ENCODE data around the gene ATG2A. TPM values are rescaled to one million over a fixed set of nuclear protein-coding genes. Genes with fewer than 3 reads are reported as not detected.

The ATG2A gene
- total and polyA plus RNA-seq, 10 of the 15 experiments (the other 5 are each of a cell fraction or from before 2014, with no cell fraction given) = 0.08 to 19.0 (median 4.6) TPM

DNA sequence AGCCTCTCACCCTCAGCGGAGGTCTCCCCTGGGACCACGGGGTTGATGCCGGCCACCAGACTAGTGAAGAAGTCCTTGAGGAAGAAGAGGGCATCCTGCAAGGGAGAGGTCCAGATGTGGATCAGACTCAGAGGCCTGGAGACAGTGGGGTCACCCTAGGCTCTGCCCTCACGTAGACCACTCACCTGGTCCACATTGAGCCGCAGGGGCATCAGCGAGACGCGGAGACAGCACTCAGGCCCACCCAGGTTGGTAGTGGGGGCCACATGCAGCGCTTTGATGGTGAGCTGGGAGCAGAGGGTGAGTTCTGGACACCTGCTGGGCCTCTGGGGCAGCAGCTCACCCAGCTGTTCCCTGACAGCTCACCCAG is 18.9 kb downstream of the ATG2A start:
- POLR2A ChIA-PET = no interaction called here
- H3K4me1 ChIP-seq (ENCODE audit: control insufficient read depth, insufficient read depth, low read length) = peaks cover 9% of the 10 kb centered on the region
- FAIRE-seq = no peak

More for the DNA sequence above, 18.9 kb downstream of the ATG2A start:
- no peak for ATAC-seq
- Histone ChIP-seq H3K27ac (ENCODE audit: control insufficient read depth, insufficient read depth) (no peak overlapping the region), H2AFZ (ENCODE audit: control insufficient read depth, low read depth, low read length) (no peak overlapping the region), H3K9me3 (replicated peaks; ENCODE audit: control insufficient read depth, insufficient read depth, low read length) (no peaks in the 10 kb centered on the region), H4K20me1 (ENCODE audit: control insufficient read depth, insufficient read depth) (no peaks in the 10 kb centered on the region), H3K36me3 (ENCODE audit: control insufficient read depth in 2 of 2, insufficient read depth in 2 of 2, low read length in 1 of 2) (peaks cover 0 to 3% of the 10 kb centered on the region in 2 experiments; a peak in 1 of 4 replicates), H3K4me2 (ENCODE audit: control insufficient read depth, insufficient read depth) (no peak overlapping the region), H3K79me2 (ENCODE audit: control insufficient read depth, insufficient read depth, low read length) (no peaks in the 10 kb centered on the region), H3K9ac (ENCODE audit: control insufficient read depth, insufficient read depth, low read length) (no peak overlapping the region), H3K27me3 (replicated peaks in 1 of 2; ENCODE audit: control insufficient read depth in 2 of 2, insufficient read depth in 2 of 2, low read length in 1 of 2) (no peaks in the 10 kb centered on the region), H3K4me3 (no peak overlapping the region)
- 95% methylated on average over 9 of the region's 9 CpGs for WGBS (ENCODE audit: insufficient coverage, insufficient replicate concordance, low lambda C conversion rate, missing lambda C conversion rate)
- TF ChIP-seq, protein P1, sequence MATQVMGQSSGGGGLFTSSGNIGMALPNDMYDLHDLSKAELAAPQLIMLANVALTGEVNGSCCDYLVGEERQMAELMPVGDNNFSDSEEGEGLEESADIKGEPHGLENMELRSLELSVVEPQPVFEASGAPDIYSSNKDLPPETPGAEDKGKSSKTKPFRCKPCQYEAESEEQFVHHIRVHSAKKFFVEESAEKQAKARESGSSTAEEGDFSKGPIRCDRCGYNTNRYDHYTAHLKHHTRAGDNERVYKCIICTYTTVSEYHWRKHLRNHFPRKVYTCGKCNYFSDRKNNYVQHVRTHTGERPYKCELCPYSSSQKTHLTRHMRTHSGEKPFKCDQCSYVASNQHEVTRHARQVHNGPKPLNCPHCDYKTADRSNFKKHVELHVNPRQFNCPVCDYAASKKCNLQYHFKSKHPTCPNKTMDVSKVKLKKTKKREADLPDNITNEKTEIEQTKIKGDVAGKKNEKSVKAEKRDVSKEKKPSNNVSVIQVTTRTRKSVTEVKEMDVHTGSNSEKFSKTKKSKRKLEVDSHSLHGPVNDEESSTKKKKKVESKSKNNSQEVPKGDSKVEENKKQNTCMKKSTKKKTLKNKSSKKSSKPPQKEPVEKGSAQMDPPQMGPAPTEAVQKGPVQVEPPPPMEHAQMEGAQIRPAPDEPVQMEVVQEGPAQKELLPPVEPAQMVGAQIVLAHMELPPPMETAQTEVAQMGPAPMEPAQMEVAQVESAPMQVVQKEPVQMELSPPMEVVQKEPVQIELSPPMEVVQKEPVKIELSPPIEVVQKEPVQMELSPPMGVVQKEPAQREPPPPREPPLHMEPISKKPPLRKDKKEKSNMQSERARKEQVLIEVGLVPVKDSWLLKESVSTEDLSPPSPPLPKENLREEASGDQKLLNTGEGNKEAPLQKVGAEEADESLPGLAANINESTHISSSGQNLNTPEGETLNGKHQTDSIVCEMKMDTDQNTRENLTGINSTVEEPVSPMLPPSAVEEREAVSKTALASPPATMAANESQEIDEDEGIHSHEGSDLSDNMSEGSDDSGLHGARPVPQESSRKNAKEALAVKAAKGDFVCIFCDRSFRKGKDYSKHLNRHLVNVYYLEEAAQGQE (IDR thresholded peaks at IDR 0.05; ENCODE audit: low read depth, low read length) = no peak
- TF ChIP-seq STAT3 (IDR thresholded peaks at IDR 0.05; ENCODE audit: low read depth, low read length) = no peak
- no peak for TF ChIP-seq RUNX3 (IDR thresholded peaks at IDR 0.05; ENCODE audit: low read length)
- no peak for TF ChIP-seq CHD4 (IDR thresholded peaks at IDR 0.05)
- no peak for TF ChIP-seq ESRRA (IDR thresholded peaks at IDR 0.05; ENCODE audit: low read length)
- no peak for TF ChIP-seq CEBPB (IDR thresholded peaks at IDR 0.05; ENCODE audit: borderline replicate concordance in 1 of 2, low read depth in 2 of 2, low read length in 2 of 2)
- TF ChIP-seq MTA2 (IDR thresholded peaks at IDR 0.05; ENCODE audit: low read depth) = no peak
- TF ChIP-seq, protein P2, sequence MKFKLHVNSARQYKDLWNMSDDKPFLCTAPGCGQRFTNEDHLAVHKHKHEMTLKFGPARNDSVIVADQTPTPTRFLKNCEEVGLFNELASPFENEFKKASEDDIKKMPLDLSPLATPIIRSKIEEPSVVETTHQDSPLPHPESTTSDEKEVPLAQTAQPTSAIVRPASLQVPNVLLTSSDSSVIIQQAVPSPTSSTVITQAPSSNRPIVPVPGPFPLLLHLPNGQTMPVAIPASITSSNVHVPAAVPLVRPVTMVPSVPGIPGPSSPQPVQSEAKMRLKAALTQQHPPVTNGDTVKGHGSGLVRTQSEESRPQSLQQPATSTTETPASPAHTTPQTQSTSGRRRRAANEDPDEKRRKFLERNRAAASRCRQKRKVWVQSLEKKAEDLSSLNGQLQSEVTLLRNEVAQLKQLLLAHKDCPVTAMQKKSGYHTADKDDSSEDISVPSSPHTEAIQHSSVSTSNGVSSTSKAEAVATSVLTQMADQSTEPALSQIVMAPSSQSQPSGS (IDR thresholded peaks at IDR 0.05; ENCODE audit: low read length) = no peak
- TF ChIP-seq YBX1 (IDR thresholded peaks at IDR 0.05) = no peak
- intact Hi-C loops (cut with micrococcal nuclease; ENCODE audit: unreplicated experiment) (no loop called here), in situ Hi-C loops (cut with MboI) (no loop called here)
- BruUV-seq (replicated peaks) = no TSS peak
- RAD21 ChIA-PET (ENCODE audit: unreplicated experiment) = interaction anchor here (0.6 kb wide), 1 partner anchor 50 kb away, joined by 3 read pairs; no protein-coding TSS in a partner anchor
- CTCF ChIA-PET = interaction anchor here (3.6 to 30.0 kb wide), 2 partner anchors 10 to 42 kb away, joined by 15 to 1208 read pairs; partner anchors contain the start of gene CDC42BPG
- DNase-seq (ENCODE audit: low read depth, low spot score) = no peak
- SMC1A ChIA-PET (ENCODE audit: uncharacterized antibody, unreplicated experiment) = interaction anchor here (4.1 kb wide), 1 partner anchor 49 kb away, joined by 18 read pairs; no protein-coding TSS in a partner anchor
